Right atrium auricular region (tissue), 2 donors: ENCODE measurements around the gene SMYD4. TPM values are rescaled to one million over a fixed set of nuclear protein-coding genes. Genes with fewer than 3 reads are reported as not detected.
A peak's percentile ranks its signal among the peaks of the same experiment; 100 is the strongest.

Experiments
- DNase-seq: peaks from one replicate; pipeline ENCODE4 v3.0.0-alpha.2; 2019; ENCODE audit warnings: low spot score
- H3K27ac ChIP-seq, 2 donors: fragments of 200-600 bp; sonication (generic); 1 replicate in 1 of 2; 2 replicates in 1 of 2; pipeline ENCODE4 v1.5.1; 2016 to 2019
- H3K27me3 ChIP-seq, 2 donors: fragments of 200-600 bp; sonication (generic); one replicate each; pipeline versions ENCODE4 v1.5.1 to v1.6.0; 2017 to 2019
- H3K36me3 ChIP-seq: fragments of 200-600 bp; sonication (generic); one replicate; pipeline ENCODE4 v1.5.1; 2016
- H3K4me1 ChIP-seq, 2 donors: fragments of 200-600 bp; sonication (generic); one replicate each; pipeline versions ENCODE4 v1.5.1 to v1.6.0; 2017 to 2019
- H3K4me3 ChIP-seq, 2 donors: fragments of 200-600 bp; sonication (generic); 1 replicate in 1 of 2; 2 replicates in 1 of 2; pipeline ENCODE4 v1.5.1; 2017 to 2019; ENCODE audit warnings: mild to moderate bottlenecking in 1 of 2, moderate library complexity in 1 of 2
- H3K9me3 ChIP-seq, 2 donors: fragments of 200-600 bp; sonication (generic); one replicate each; pipeline ENCODE4 v1.5.1; 2019
- total RNA-seq, 2 donors: library from RNA; depleted of rRNA; stranded (reverse); fragments of >200 nt; gene quantifications; one replicate each; pipeline ENCODE4 v1.1.0, GENCODE V29; 2016
- TF ChIP-seq, protein P1 (sequence below), 2 donors: fragments of 200-600 bp; sonication (generic); IDR thresholded peaks; one replicate each; pipeline ENCODE4 v1.5.1; 2019; ENCODE audit warnings: antibody characterized with exemption in 2 of 2

SMYD4 gene
- 1 to 10 TPM; 6.2 to 7.1 TPM for total RNA-seq

- peak within 1 kb of the TSS; percentile 85 to 90 for H3K27ac ChIP-seq
- DNase-seq = peak; percentile 86
- TF ChIP-seq, protein P1, sequence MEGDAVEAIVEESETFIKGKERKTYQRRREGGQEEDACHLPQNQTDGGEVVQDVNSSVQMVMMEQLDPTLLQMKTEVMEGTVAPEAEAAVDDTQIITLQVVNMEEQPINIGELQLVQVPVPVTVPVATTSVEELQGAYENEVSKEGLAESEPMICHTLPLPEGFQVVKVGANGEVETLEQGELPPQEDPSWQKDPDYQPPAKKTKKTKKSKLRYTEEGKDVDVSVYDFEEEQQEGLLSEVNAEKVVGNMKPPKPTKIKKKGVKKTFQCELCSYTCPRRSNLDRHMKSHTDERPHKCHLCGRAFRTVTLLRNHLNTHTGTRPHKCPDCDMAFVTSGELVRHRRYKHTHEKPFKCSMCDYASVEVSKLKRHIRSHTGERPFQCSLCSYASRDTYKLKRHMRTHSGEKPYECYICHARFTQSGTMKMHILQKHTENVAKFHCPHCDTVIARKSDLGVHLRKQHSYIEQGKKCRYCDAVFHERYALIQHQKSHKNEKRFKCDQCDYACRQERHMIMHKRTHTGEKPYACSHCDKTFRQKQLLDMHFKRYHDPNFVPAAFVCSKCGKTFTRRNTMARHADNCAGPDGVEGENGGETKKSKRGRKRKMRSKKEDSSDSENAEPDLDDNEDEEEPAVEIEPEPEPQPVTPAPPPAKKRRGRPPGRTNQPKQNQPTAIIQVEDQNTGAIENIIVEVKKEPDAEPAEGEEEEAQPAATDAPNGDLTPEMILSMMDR (IDR thresholded peaks at IDR 0.05) = no peak
- H3K9me3 ChIP-seq = no peaks in the 10 kb centered on the region
- peaks cover 10% of the 10 kb centered on the region for H3K36me3 ChIP-seq
- H3K27me3 ChIP-seq = no peaks in the 10 kb centered on the region
- peaks cover 0 to 22% of the 10 kb centered on the region in 2 donors for H3K4me1 ChIP-seq
- peak within 1 kb of the TSS; percentile 73 to 85 for H3K4me3 ChIP-seq
Measured at GRCh38 chr17:1829592-1830257, at the start of gene SMYD4, which contains the start of gene RPA1. TSS of gene SMYD4 (minus strand) at chr17:1829902. CDS start at chr17:1827994, 1,908 bp downstream. TSS of gene RPA1 (plus strand) at chr17:1830005. CDS start at chr17:1830094, 89 bp downstream.

- TF ChIP-seq, protein P1 (IDR thresholded peaks at IDR 0.05) = no peak
- H3K4me1 ChIP-seq = peaks cover 0 to 5% of the 10 kb centered on the region in 2 donors
- no peak for DNase-seq
- no peaks in the 10 kb centered on the region for H3K27me3 ChIP-seq
- no peak overlapping the region for H3K4me3 ChIP-seq
- H3K36me3 ChIP-seq = peaks cover 53% of the 10 kb centered on the region
- H3K9me3 ChIP-seq = no peaks in the 10 kb centered on the region
- H3K27ac ChIP-seq = no peak overlapping the region
Measured at GRCh38 chr17:1878419-1879121, 48.9 kb upstream of the SMYD4 start.

- Histone ChIP-seq H3K4me3 (no peak overlapping the region), H3K9me3 (no peaks in the 10 kb centered on the region), H3K36me3 (peaks cover 49% of the 10 kb centered on the region), H3K4me1 (peaks cover 0 to 5% of the 10 kb centered on the region in 2 donors), H3K27ac (no peak overlapping the region), H3K27me3 (no peaks in the 10 kb centered on the region)
- DNase-seq = no peak
- TF ChIP-seq, protein P1 (IDR thresholded peaks at IDR 0.05) = no peak
Measured at GRCh38 chr17:1875597-1875996, 45.9 kb upstream of the SMYD4 start.

GRCh38 chr17:1873418-1873817 lies 43.7 kb upstream of the SMYD4 start:
- Histone ChIP-seq H3K27ac (no peak overlapping the region), H3K4me3 (no peak overlapping the region), H3K36me3 (peaks cover 34% of the 10 kb centered on the region), H3K4me1 (no peaks in the 10 kb centered on the region), H3K9me3 (no peaks in the 10 kb centered on the region), H3K27me3 (no peaks in the 10 kb centered on the region)
- TF ChIP-seq, protein P1 (IDR thresholded peaks at IDR 0.05) = no peak
- DNase-seq = no peak

DNA sequence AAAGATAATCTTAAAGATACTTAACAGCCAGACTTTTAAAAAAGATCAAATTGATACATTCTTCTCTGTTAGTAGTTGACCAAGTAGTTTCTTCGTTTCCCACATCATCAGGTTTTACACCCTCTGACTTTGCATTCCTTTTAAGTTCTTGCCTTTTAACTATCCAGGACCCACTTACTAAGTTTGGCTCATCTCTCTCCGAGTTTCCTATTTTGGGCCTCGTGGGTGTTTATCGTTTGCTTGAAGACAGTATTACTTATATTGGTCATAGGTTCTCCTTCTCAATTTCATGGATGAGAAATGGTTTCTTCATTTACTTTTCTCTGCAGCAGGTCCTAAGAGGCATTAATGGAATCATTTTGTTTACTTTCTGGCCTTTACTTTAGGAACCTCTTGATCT lies 43.3 kb upstream of the SMYD4 start:
- TF ChIP-seq, protein P1 (IDR thresholded peaks at IDR 0.05) = no peak
- H3K9me3 ChIP-seq = no peaks in the 10 kb centered on the region
- H3K27ac ChIP-seq = no peak overlapping the region
- H3K36me3 ChIP-seq = peaks cover 34% of the 10 kb centered on the region
- no peak for DNase-seq
- H3K27me3 ChIP-seq = no peaks in the 10 kb centered on the region
- no peak overlapping the region for H3K4me3 ChIP-seq
- H3K4me1 ChIP-seq = no peaks in the 10 kb centered on the region
